GM21723 (cell line): ENCODE results near the gene PAX7.

ENCODE experiments used
- ATAC-seq: cut with Tn5 transposase; IDR thresholded peaks from one replicate; pipeline ENCODE4 v1.9.1; 2021; ENCODE audit warnings: mild to moderate bottlenecking, moderate library complexity; ENCODE audit not compliant: unreplicated experiment

Gene PAX7

GRCh38 chr1:18618546-18619466, 11.8 kb upstream of the PAX7 start:
- no peak for ATAC-seq

GRCh38 chr1:18619467-18619835, 11.2 kb upstream of the PAX7 start:
- no peak for ATAC-seq

GRCh38 chr1:18628511-18628910, 2.1 kb upstream of the PAX7 start:
- no peak for ATAC-seq

DNA sequence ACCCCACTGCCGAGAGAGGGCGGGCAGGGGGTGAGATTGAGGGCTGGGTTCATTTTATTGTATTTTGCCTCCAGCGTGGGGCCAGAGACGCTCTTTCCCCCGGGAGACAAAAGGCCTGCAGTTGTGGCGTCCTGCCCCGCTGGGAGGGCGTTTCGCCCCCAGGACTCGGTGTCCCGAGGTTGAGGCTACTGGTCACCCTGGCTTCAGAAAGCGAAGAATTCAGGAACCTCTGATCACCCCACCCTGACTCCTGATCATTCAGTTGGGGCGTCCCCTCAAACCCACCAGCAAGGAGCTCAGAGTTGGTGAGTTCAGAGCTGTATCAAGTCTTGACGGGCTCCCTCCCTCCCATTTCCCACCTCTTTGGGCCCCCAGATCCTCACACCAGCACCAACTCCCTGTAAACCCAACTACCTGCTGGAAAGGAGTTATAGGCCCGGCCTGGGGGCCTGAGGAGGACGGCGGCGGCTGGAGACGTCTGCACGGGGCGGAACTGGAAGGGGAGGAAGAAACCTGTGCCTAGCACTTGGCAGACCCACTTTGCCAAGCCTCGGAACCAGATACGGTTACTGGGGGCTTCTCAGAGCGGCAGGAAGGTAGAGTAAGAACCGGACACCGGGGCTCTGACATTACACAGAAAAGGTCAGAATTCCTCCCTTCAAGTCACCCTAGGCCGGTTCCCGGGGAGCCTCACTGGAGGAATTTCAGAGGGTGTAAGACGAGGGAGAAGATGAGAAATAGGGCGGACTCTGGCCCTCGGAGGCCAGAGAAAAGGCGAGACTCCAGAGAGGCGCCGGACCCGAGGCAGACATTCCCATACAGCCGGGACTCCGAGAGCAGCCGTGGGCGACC, 761 bp upstream of the PAX7 start:
- no peak for ATAC-seq

DNA sequence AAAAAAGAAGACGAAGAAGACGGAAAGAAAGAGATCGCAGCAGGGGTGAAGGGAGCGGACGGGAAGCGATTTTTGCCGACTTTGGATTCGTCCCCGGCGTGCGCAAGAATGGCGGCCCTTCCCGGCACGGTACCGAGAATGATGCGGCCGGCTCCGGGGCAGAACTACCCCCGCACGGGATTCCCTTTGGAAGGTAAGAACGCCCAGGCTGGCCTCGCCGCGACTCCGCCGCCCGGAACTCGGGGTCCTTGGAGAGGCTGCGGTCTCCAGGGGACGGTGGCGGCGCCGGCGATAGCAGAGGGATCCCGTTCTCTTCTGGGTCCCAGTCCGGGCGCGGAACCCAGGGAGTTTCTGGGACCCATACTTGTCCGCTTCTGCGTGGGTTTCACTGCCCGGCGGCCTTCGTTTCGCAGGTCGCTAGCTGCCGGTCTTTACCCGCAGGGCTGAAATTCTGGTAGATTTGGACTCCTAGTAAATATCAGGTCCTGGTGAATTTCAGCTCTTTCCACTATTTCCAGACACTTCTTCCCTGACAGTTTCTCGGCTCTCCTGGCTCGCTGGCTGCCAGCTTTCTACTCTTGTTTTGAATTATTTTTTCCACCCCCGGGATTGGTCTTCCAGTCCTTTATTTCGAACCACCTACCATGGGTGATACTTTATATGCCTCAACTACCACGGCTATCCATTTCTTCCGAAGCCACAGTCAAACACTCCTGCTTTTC, 1.0 kb downstream of the PAX7 start:
- ATAC-seq = no peak

- ATAC-seq = no peak
Observed at GRCh38 chr1:18632218-18632588, 1.6 kb downstream of the PAX7 start.

- ATAC-seq = no peak
Observed at GRCh38 chr1:18632783-18633421, 2.3 kb downstream of the PAX7 start.

GRCh38 chr1:18633422-18634155, 2.9 kb downstream of the PAX7 start:
- ATAC-seq = no peak

GRCh38 chr1:18634276-18634675, 3.6 kb downstream of the PAX7 start:
- no peak for ATAC-seq

DNA sequence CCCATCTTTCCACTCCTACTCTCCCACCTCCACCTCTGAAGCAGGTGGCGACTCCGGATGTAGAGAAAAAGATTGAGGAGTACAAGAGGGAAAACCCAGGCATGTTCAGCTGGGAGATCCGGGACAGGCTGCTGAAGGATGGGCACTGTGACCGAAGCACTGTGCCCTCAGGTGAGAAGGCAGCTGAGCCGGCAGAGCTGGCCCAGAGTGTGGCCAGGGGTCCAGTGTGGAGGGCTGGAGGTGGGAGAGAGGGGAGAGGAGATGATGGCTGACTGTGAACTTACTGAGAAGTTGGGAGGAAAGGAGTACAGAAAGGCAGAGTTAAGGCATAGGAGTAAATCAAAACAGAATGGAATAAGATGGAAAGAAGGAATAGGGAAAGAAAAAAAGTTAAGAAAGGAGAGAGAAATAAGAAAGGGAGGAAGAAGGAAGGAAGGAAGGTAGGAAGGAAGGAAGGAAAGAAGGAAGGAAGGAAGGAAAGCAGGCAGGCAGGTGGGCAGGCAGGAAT, 4.5 kb downstream of the PAX7 start:
- no peak for ATAC-seq

- no peak for ATAC-seq
Observed at GRCh38 chr1:18635891-18636595, 5.4 kb downstream of the PAX7 start.

DNA sequence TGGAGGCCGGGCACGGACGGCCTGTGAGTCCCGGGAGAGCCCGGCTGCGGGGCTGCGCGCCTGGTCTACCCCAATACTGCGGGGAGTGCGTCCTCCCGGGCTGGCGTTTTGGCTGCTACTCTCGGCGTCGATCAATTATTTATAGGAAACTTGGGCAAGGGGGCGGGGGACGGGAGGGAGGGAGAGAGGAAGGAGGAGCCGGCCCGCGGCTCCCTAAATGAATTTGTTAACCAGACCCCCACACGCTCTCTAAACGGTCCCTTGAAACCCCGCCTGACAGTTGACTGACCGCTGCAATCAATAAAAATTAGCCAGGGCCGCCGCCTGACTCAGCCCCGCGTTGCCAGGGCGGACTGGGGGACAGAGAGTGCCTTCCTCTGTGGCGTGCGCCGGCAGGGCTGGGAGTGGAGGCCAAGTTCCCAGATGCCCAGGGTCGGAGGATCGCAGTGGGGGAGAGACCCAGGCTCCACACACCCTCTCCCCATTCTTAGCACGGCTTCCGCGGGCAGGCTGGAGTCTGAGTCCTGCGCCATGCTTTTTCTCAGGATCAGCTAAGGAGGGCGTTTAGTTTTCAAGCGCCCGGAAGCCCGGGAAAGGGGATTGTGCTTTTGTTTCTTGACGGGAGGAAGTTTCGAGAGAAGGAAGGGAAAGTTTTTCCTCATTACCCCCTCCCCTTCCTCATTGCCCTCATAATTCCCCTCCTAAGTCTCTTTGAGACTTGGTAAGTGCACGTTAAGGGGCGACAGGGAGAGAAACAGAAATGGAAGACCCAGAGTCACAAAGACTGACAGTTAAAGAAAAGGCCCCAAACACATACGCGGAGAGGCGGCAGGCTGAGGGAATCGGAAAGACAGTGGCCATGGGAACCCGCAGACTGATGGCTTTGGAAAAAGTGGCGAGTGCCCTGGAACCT, 6.2 kb downstream of the PAX7 start:
- no peak for ATAC-seq

DNA sequence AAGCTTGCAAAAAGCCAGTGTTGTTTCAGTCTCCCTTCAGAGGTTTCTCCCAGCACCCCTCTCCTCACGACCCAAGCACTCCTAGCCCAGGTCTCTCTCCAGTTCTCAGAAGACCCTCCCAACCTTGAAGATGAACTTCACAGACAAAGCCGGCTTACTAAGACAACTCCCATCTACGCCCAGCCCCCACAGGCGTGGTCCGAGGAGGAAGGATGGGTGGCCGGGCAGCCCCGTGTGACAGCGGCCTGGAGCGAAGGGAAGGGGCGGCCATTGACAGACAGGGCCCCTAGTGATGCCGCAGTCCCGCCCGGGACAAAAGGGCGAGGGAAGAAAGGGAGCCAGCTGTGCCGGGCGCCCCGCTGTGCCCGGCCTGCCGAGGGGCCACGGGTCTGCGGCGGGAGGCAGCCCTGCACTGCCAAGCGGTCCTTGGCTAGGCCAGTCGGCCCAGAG, 6.9 kb downstream of the PAX7 start:
- no peak for ATAC-seq

- ATAC-seq = no peak
Observed at GRCh38 chr1:18637962-18638834, 7.6 kb downstream of the PAX7 start.

- ATAC-seq = no peak
Observed at GRCh38 chr1:18638835-18639364, 8.3 kb downstream of the PAX7 start.

DNA sequence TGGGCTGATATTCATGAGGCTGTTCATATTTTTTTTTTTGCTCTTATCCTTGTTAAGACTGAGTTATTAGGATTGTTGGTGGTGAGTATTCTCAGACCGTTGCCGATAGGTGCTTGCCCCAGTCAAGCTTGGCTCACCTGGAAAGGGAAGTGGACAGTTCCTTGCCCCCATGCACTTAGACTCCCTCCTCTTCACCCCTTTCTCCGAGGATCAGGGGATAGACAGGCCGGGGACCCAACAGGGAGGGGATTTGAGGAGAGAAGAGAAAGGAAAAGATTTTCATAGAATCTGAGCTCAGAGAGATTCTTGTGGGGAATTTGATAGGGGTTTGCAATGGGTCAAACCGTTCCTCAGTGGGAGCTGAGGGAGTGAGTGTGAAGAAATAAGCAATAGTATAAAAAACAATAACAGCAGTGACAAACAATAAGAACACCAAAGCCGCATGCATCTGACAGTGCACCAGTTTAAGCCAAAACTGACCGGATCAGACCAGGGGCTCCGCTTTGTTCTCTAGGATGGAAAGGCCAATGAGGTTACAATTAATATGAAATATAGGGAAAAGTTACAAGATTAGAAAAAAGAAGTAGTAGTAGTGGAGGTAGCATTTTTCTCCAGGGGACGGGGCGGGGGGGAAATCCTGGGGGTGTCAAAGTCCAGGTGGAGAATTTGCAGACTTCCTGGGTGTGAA, 8.9 kb downstream of the PAX7 start:
- ATAC-seq = no peak
